NT2/D1 (cell line): ENCODE results near the gene CDK14.

Experiments
- SUZ12 ChIP-seq: IDR thresholded peaks from 2 replicates; pipeline ENCODE4 v1.6.1; 2011; ENCODE audit not compliant: insufficient read length, insufficient read depth; ENCODE audit errors: extremely low read depth
- YY1 ChIP-seq: IDR thresholded peaks from 2 replicates; pipeline ENCODE4 v1.6.1; 2011; ENCODE audit not compliant: insufficient read length, insufficient read depth

- TF ChIP-seq YY1, result no peak
- TF ChIP-seq SUZ12, result no peak
Observed at GRCh38 chr7:90931986-90932916, 336.1 kb downstream of the CDK14 start.
